Glutamatergic neuron (in vitro differentiated cells): ENCODE data around the gene SERPIND1. TPM values are rescaled to one million over a fixed set of nuclear protein-coding genes. Genes with fewer than 3 reads are reported as not detected.

Source experiments
- DNase-seq: peaks from one replicate; pipeline ENCODE4 v3.0.0; 2022
- H3K27ac Mint-ChIP-seq: one replicate; pipeline ENCODE4 v1.8.0; 2020; ENCODE audit warnings: mild to moderate bottlenecking, mixed read lengths, inconsistent platforms; ENCODE audit not compliant: unreplicated experiment
- H3K27me3 Mint-ChIP-seq: one replicate; pipeline ENCODE4 v1.8.0; 2020; ENCODE audit warnings: mild to moderate bottlenecking, moderate library complexity, mixed read lengths, inconsistent platforms; ENCODE audit not compliant: unreplicated experiment
- H3K36me3 Mint-ChIP-seq: one replicate; pipeline ENCODE4 v1.8.0; 2020; ENCODE audit warnings: mild to moderate bottlenecking, mixed read lengths, inconsistent platforms; ENCODE audit not compliant: unreplicated experiment
- H3K4me1 Mint-ChIP-seq: one replicate; pipeline ENCODE4 v1.8.0; 2020; ENCODE audit warnings: mild to moderate bottlenecking, low read depth, mixed read lengths, inconsistent platforms; ENCODE audit not compliant: unreplicated experiment
- H3K4me3 Mint-ChIP-seq: one replicate; pipeline ENCODE4 v1.8.0; 2020; ENCODE audit warnings: mild to moderate bottlenecking, mixed read lengths, inconsistent platforms; ENCODE audit not compliant: unreplicated experiment
- H3K9me3 Mint-ChIP-seq: one replicate; pipeline ENCODE4 v1.8.0; 2020; ENCODE audit warnings: mild to moderate bottlenecking, moderate library complexity, mixed read lengths, inconsistent platforms; ENCODE audit not compliant: unreplicated experiment
- total RNA-seq: library from RNA; stranded (reverse); fragmentation: NEBNext Ultra II Directional; extraction: Animal tissue kit (Norgen Biotek cat#: 25700); gene quantifications from one replicate; pipeline ENCODE4 v1.2.1, GENCODE V29; 2021; ENCODE audit not compliant: unreplicated experiment
- TF ChIP-seq, protein P1 (sequence below): fragments of 200-600 bp; sonication (generic); IDR thresholded peaks from one replicate; pipeline ENCODE4 v1.5.0; 2021; ENCODE audit not compliant: partially characterized antibody, unreplicated experiment

Gene SERPIND1
- total RNA-seq, 1 donor from 2014 or later: not detected

DNA sequence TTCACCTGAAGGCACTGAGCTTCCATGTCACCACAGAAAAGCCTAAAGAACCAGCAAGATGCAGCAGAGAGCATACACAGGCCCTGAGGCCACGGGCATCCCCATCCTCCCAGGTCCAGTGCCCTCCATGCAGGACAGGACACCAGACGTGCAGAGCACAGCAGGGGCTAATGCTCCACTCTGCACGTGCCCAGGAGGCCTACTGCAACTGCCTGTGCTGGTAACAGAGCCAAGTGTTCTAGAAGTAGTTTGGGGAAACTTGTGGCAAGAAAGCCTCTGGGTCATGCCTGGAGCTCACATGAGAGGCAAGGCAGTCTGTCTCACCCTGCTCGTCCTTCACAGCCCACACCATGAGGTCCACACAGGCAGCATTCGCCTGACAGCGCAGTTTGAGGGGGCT, 30.7 kb downstream of the SERPIND1 start:
- Mint-ChIP-seq H3K27ac (no peak overlapping the region), H3K4me3 (no peak overlapping the region), H3K4me1 (peaks cover 8% of the 10 kb centered on the region), H3K36me3 (peaks cover 4% of the 10 kb centered on the region), H3K27me3 (peaks cover 5% of the 10 kb centered on the region), H3K9me3 (peaks cover 4% of the 10 kb centered on the region)
- no peak for DNase-seq
- TF ChIP-seq, protein P1, sequence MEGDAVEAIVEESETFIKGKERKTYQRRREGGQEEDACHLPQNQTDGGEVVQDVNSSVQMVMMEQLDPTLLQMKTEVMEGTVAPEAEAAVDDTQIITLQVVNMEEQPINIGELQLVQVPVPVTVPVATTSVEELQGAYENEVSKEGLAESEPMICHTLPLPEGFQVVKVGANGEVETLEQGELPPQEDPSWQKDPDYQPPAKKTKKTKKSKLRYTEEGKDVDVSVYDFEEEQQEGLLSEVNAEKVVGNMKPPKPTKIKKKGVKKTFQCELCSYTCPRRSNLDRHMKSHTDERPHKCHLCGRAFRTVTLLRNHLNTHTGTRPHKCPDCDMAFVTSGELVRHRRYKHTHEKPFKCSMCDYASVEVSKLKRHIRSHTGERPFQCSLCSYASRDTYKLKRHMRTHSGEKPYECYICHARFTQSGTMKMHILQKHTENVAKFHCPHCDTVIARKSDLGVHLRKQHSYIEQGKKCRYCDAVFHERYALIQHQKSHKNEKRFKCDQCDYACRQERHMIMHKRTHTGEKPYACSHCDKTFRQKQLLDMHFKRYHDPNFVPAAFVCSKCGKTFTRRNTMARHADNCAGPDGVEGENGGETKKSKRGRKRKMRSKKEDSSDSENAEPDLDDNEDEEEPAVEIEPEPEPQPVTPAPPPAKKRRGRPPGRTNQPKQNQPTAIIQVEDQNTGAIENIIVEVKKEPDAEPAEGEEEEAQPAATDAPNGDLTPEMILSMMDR: no peak

DNA sequence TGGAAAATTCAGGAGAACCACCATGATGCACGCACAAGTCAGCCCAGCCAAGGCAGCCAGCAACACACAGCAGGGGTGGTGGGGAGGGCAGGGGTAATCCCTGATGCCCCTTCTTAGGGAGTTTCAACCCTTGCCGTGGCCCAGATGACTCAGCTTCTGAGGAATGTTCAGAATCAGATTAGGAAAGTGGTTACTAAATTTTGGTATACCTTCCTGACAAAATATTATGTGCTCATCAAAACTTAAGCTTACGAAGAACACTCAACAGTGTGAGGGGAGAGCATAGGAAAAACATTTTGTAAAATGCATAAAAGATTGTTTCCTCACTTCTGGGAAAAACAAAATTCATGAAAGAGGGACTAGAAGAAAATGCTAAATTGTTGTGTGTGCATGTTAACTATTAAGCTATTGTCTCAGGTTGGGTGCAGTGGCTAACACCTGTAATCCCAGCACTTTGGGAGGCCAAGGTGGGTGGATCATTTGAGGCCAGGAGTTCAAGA, 32.1 kb downstream of the SERPIND1 start:
- H3K9me3 Mint-ChIP-seq: peaks cover 4% of the 10 kb centered on the region
- TF ChIP-seq, protein P1: no peak
- peaks cover 4% of the 10 kb centered on the region for H3K36me3 Mint-ChIP-seq
- peaks cover 8% of the 10 kb centered on the region for H3K4me1 Mint-ChIP-seq
- H3K4me3 Mint-ChIP-seq: no peak overlapping the region
- peaks cover 5% of the 10 kb centered on the region for H3K27me3 Mint-ChIP-seq
- no peak overlapping the region for H3K27ac Mint-ChIP-seq
- no peak for DNase-seq

DNA sequence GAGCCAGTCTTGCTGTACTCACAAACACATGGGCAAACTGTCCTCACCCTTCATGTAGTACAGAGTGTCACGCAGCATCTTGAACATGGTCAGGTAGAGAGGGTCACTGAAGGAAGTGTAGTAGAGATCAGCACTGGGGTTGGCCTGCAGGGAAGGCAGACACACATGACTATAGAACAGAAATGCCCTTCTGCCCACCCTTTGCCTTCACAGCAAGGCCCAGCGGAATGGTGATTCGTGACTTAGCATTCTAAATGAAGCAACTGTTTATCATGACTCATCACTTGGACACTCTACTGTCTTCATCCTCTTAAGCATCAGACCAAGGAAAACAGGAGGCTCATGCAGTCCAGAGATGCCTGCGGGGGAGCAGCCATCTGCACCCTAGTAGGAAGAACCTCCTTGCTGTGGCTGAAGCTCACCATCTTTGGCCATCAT, 33.4 kb downstream of the SERPIND1 start:
- peak overlapping the region; percentile 66 for H3K27ac Mint-ChIP-seq
- TF ChIP-seq, protein P1: no peak
- DNase-seq: no peak
- no peaks in the 10 kb centered on the region for H3K36me3 Mint-ChIP-seq
- no peak overlapping the region for H3K4me3 Mint-ChIP-seq
- peaks cover 8% of the 10 kb centered on the region for H3K4me1 Mint-ChIP-seq
- H3K9me3 Mint-ChIP-seq: peaks cover 4% of the 10 kb centered on the region
- peaks cover 5% of the 10 kb centered on the region for H3K27me3 Mint-ChIP-seq

DNA sequence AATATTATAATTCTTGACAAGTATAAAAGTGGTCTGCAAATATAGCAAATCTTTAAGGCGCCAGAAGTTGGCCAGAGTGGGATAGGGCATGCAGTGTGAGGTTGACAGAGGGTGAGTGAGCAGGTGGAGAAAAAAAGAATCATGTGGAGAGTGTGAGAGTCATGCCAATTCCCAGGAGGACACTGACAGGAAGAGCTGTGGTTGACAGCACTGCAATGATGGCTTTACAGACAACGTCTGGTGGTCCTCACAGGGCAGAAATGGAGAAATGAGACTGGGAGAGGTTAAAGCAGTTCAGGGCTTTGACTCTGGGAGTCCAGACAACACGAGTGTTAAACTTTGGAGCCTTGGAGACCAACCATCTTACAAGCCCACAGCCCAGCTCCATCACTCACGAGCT, 34.9 kb downstream of the SERPIND1 start:
- DNase-seq: no peak
- no peak overlapping the region for H3K27ac Mint-ChIP-seq
- H3K9me3 Mint-ChIP-seq: peaks cover 1% of the 10 kb centered on the region
- no peak overlapping the region for H3K4me3 Mint-ChIP-seq
- no peaks in the 10 kb centered on the region for H3K36me3 Mint-ChIP-seq
- H3K27me3 Mint-ChIP-seq: peaks cover 3% of the 10 kb centered on the region
- peaks cover 7% of the 10 kb centered on the region for H3K4me1 Mint-ChIP-seq
- TF ChIP-seq, protein P1: no peak

DNA sequence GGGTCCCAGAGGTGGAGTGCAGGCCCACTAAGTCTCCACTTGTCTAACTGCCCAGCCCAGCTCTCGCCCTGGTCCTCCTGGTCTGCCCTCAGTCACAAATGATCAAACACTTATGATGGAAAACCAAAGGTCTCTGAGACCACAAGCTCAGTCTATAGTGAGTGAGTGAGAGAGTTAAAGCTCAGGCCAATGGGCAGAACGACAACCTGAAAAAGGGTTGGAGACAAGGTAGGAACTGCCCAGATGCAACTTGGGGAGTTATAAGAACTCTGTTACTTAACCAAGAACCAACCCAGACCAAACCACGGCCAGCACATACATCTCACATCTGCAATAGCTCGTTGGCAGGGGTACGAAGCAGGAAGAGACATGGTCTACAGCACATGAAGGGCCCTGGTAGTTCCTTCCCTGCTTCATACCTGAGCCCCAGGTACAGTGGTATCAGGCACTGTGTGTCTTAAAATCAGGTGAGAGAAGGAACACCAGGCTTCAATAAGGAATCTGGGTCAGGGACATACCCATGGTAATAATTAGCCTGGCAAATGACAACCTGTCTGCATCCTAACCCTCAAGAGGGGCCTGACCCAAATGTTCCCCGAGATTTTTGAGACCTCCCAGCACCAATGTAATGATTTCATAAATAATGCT, 35.7 kb downstream of the SERPIND1 start:
- Mint-ChIP-seq H3K27ac (no peak overlapping the region), H3K4me3 (no peak overlapping the region), H3K9me3 (no peaks in the 10 kb centered on the region), H3K36me3 (no peaks in the 10 kb centered on the region), H3K4me1 (no peaks in the 10 kb centered on the region), H3K27me3 (no peaks in the 10 kb centered on the region)
- TF ChIP-seq, protein P1: no peak
- DNase-seq: no peak
